Keratinocyte (primary cell): ENCODE results near the gene DEFB126.

Experiments used
- EZH2 ChIP-seq: IDR thresholded peaks from one replicate; pipeline ENCODE4 v1.6.1; 2012; ENCODE audit warnings: inconsistent platforms, mild to moderate bottlenecking, low read length, moderate library complexity
- TF ChIP-seq, protein P1 (sequence below), 3 experiments: IDR thresholded peaks in 1 of 3; conservative IDR thresholded peaks in 1 of 3; optimal IDR thresholded peaks in 1 of 3; 2 replicates in 2 of 3; 3 replicates in 1 of 3; pipeline versions ENCODE3 to v1.5.1; 2011; ENCODE audit warnings: low read length in 3 of 3, mild to moderate bottlenecking in 3 of 3, moderate library complexity in 2 of 3, control low read depth in 1 of 3, inconsistent platforms in 1 of 3; ENCODE audit not compliant: insufficient read depth in 2 of 3; ENCODE audit errors: extremely low read depth in 1 of 3

DNA sequence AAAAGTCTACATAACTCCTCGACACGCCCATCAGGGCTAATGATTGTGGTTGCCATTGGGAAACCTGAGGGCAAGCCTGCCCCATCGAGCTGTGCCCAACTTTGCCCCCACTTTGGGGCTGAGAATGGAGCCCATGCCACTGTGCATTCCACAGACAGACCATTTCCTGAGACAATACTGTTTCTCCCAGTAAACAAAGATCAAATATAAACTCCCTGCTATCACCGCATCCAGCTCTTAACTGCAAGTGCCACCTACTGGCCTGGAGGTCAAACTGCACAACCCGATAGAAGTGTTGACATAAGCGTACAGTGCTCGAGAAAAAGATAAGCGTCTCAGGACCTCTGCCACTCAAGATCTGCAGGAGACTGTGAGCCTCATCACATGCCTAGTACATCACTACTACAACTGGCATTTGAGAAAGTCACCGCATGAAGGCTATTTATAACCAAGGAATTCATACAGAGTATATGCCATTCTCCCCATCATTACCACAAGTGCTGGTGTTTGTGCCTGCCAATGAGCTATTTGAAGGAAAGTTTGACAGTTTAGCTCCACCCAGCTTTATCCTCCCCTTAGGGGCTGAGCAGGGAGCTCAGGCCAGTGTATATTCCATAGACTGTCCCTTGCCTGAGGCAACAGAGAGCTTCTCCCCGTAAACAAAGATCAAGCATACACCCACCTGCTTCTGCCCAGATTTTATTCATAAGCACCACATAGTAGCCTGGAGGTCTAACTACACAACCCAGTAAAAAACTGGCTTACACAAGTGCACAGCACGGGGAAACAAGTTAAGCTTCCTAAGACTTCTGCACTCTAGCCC, 4.5 kb upstream of the DEFB126 start:
- TF ChIP-seq, protein P1, sequence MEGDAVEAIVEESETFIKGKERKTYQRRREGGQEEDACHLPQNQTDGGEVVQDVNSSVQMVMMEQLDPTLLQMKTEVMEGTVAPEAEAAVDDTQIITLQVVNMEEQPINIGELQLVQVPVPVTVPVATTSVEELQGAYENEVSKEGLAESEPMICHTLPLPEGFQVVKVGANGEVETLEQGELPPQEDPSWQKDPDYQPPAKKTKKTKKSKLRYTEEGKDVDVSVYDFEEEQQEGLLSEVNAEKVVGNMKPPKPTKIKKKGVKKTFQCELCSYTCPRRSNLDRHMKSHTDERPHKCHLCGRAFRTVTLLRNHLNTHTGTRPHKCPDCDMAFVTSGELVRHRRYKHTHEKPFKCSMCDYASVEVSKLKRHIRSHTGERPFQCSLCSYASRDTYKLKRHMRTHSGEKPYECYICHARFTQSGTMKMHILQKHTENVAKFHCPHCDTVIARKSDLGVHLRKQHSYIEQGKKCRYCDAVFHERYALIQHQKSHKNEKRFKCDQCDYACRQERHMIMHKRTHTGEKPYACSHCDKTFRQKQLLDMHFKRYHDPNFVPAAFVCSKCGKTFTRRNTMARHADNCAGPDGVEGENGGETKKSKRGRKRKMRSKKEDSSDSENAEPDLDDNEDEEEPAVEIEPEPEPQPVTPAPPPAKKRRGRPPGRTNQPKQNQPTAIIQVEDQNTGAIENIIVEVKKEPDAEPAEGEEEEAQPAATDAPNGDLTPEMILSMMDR (optimal IDR thresholded peaks at IDR 0.05 in 1 of 3, IDR thresholded peaks at IDR 0.05 in 1 of 3, conservative IDR thresholded peaks at IDR 0.05 in 1 of 3; ENCODE audit: extremely low read depth in 1 of 3, insufficient read depth in 2 of 3, low read length in 3 of 3), result peak in 2 of 3 experiments; percentile 27 to 31
- no peak for TF ChIP-seq EZH2
